Measurements from ENCODE around the gene KIAA1217. TPM values are rescaled to one million over a fixed set of nuclear protein-coding genes. Genes with fewer than 3 reads are reported as not detected.

The KIAA1217 gene
- total RNA-seq, 1 experiment from 2014 or later: 23.4 TPM

GRCh38 chr10:24259365-24260130 lies 50.6 kb downstream of the KIAA1217 start (continued):
- no peak for TF ChIP-seq USF1 (CRISPR knock-in tag; IDR thresholded peaks at IDR 0.05)

- Mint-ChIP-seq H3K27me3 (ENCODE audit: low read depth) (no peaks in the 10 kb centered on the region), H3K27ac (no peak overlapping the region; the same call in 1 of the 2 replicates), H3K4me3 (no peak overlapping the region), H3K36me3 (peaks cover 13% of the 10 kb centered on the region; the same call in 1 of the 2 replicates), H3K4me1 (peaks cover 47% of the 10 kb centered on the region), H3K9me3 (peaks cover 18% of the 10 kb centered on the region; the same call in 1 of the 2 replicates)
- no peak for ATAC-seq
- no peak for TF ChIP-seq MXD4 (CRISPR knock-in tag; IDR thresholded peaks at IDR 0.05; ENCODE audit: borderline replicate concordance)
- no peak for TF ChIP-seq PRRX2 (CRISPR knock-in tag; IDR thresholded peaks at IDR 0.05)
- no peak for TF ChIP-seq NR3C1 (CRISPR knock-in tag; conservative IDR thresholded peaks at IDR 0.05; ENCODE audit: low read depth)
- TF ChIP-seq NFATC4 (CRISPR knock-in tag; IDR thresholded peaks at IDR 0.05): no peak
- TF ChIP-seq NFE2L1 (CRISPR knock-in tag; IDR thresholded peaks at IDR 0.05): no peak
- no peak for TF ChIP-seq ZNF317 (CRISPR knock-in tag; IDR thresholded peaks at IDR 0.05; ENCODE audit: borderline replicate concordance, low read depth)
- TF ChIP-seq ELF4 (CRISPR knock-in tag; IDR thresholded peaks at IDR 0.05; ENCODE audit: low read depth): no peak
- TF ChIP-seq ZNF671 (CRISPR knock-in tag; IDR thresholded peaks at IDR 0.05): no peak
- no peak for TF ChIP-seq ETV6 (CRISPR knock-in tag; IDR thresholded peaks at IDR 0.05)
- TF ChIP-seq NR2C2 (CRISPR knock-in tag; IDR thresholded peaks at IDR 0.05): no peak
- TF ChIP-seq ZNF416 (CRISPR knock-in tag; IDR thresholded peaks at IDR 0.05): no peak
- TF ChIP-seq ZNF512 (CRISPR knock-in tag; IDR thresholded peaks at IDR 0.05; ENCODE audit: borderline replicate concordance): no peak
- TF ChIP-seq GTF2I (CRISPR knock-in tag; conservative IDR thresholded peaks at IDR 0.05): no peak
- TF ChIP-seq ZBTB43 (CRISPR knock-in tag; IDR thresholded peaks at IDR 0.05): no peak
- no peak for TF ChIP-seq TEAD4 (CRISPR knock-in tag; IDR thresholded peaks at IDR 0.05)
- TF ChIP-seq CREB1 (CRISPR knock-in tag; IDR thresholded peaks at IDR 0.05): no peak
- TF ChIP-seq HMGA2 (CRISPR knock-in tag; IDR thresholded peaks at IDR 0.05): no peak
- TF ChIP-seq OVOL2 (CRISPR knock-in tag; IDR thresholded peaks at IDR 0.05; ENCODE audit: borderline replicate concordance): no peak
- DNase-seq (ENCODE audit: low spot score): no peak
- ChIA-PET CTCF (no interaction called here), POLR2A (interaction anchor here (1.0 kb wide), 1 partner anchor 49 kb away, joined by 3 read pairs; no protein-coding TSS in a partner anchor)
These were observed 52.7 kb downstream of the KIAA1217 start for GRCh38 chr10:24261627-24262026.

GRCh38 chr10:24262929-24263590 lies 54.1 kb downstream of the KIAA1217 start:
- no peak for DNase-seq (ENCODE audit: low spot score)
- peak; percentile 67 for ATAC-seq
- H3K27me3 Mint-ChIP-seq (ENCODE audit: low read depth): no peaks in the 10 kb centered on the region
- H3K27ac Mint-ChIP-seq: peak overlapping the region; percentile 74
- CTCF ChIA-PET: interaction anchor here (0.7 kb wide), 1 partner anchor 15 kb away, joined by 3 read pairs; no protein-coding TSS in a partner anchor
- peaks cover 39% of the 10 kb centered on the region for H3K4me1 Mint-ChIP-seq
- POLR2A ChIA-PET: no interaction called here
- H3K4me3 Mint-ChIP-seq: no peak overlapping the region
- H3K36me3 Mint-ChIP-seq: peaks cover 17% of the 10 kb centered on the region; the same call in 1 of the 2 replicates
- H3K9me3 Mint-ChIP-seq: peaks cover 22% of the 10 kb centered on the region
- TF ChIP-seq SOX15 (CRISPR knock-in tag; IDR thresholded peaks at IDR 0.05) (no peak), FOXP1 (CRISPR knock-in tag; IDR thresholded peaks at IDR 0.05; ENCODE audit: borderline replicate concordance) (no peak), E2F4 (CRISPR knock-in tag; IDR thresholded peaks at IDR 0.05; ENCODE audit: borderline replicate concordance, low read depth) (no peak), PRRX2 (CRISPR knock-in tag; IDR thresholded peaks at IDR 0.05) (no peak), ZBTB43 (CRISPR knock-in tag; IDR thresholded peaks at IDR 0.05) (no peak), FOXJ3 (CRISPR knock-in tag; IDR thresholded peaks at IDR 0.05; ENCODE audit: borderline replicate concordance) (no peak), MLX (CRISPR knock-in tag; IDR thresholded peaks at IDR 0.05) (no peak)
